Smooth muscle cell (in vitro differentiated cells): Measurements from ENCODE around the gene EPHA8. TPM values are rescaled to one million over a fixed set of nuclear protein-coding genes. Genes with fewer than 3 reads are reported as not detected.

Source experiments
- DNase-seq: peaks from one replicate; lab custom pipeline; 2025; ENCODE audit not compliant: unreplicated experiment; lab: John Stamatoyannopoulos, UW
- H2AFZ ChIP-seq: fragments of 200-600 bp; sonication (generic); 2 replicates; pipeline ENCODE4 v1.6.0; 2016; ENCODE audit warnings: antibody characterized with exemption, low read depth, mild to moderate bottlenecking
- H3F3A ChIP-seq: fragments of 200-600 bp; sonication (generic); 2 replicates; pipeline ENCODE4 v1.6.0; 2017; ENCODE audit warnings: antibody characterized with exemption, low read depth
- H3K27ac ChIP-seq: fragments of 200-600 bp; sonication (generic); 2 replicates; pipeline ENCODE4 v1.5.1; 2016; ENCODE audit warnings: low read depth, mild to moderate bottlenecking
- H3K27me3 ChIP-seq: fragments of 200-600 bp; sonication (generic); 2 replicates; pipeline ENCODE4 v1.6.1; 2016; ENCODE audit warnings: low read depth, mild to moderate bottlenecking
- H3K36me3 ChIP-seq: fragments of 200-600 bp; sonication (generic); 2 replicates; pipeline ENCODE4 v1.5.1; 2016; ENCODE audit warnings: low read depth
- H3K4me1 ChIP-seq: fragments of 200-600 bp; sonication (generic); 2 replicates; pipeline ENCODE4 v1.5.1; 2016; ENCODE audit warnings: low read depth
- H3K4me2 ChIP-seq: fragments of 200-600 bp; sonication (generic); 2 replicates; pipeline ENCODE4 v1.6.0; 2016; ENCODE audit warnings: mild to moderate bottlenecking
- H3K4me3 ChIP-seq: fragments of 200-600 bp; sonication (generic); 2 replicates; pipeline ENCODE4 v1.5.1; 2016; ENCODE audit warnings: mild to moderate bottlenecking
- H3K79me2 ChIP-seq: fragments of 200-600 bp; sonication (generic); 2 replicates; pipeline ENCODE4 v1.6.0; 2016; ENCODE audit warnings: low read depth, mild to moderate bottlenecking
- H3K9ac ChIP-seq: fragments of 200-600 bp; sonication (generic); 2 replicates; pipeline ENCODE4 v1.6.0; 2016; ENCODE audit warnings: low read depth
- H3K9me3 ChIP-seq: fragments of 200-600 bp; sonication (generic); replicated peaks from 2 replicates; pipeline ENCODE4 v1.5.1; 2016; ENCODE audit warnings: low read depth
- H4K20me1 ChIP-seq: fragments of 200-600 bp; sonication (generic); 2 replicates; pipeline ENCODE4 v1.6.0; 2016; ENCODE audit warnings: low read depth
- WGBS: methylation state at CpG from one replicate; pipeline ENCODE4 v1.1.7; 2016; ENCODE audit warnings: low lambda C conversion rate; 5-methylcytosine and 5-hydroxymethylcytosine counted together
- polyA plus RNA-seq: library from polyadenylated mRNA; unstranded; fragments of >200 nt; fragmentation: Nextera tagmentation; extraction: Ambion mirVana; gene quantifications from 2 replicates; pipeline ENCODE4 v1.2.1, GENCODE V29; 2016
- total RNA-seq: library from RNA; depleted of rRNA; stranded (reverse); fragments of >200 nt; gene quantifications from 2 replicates; pipeline ENCODE4 v1.2.3, GENCODE V29; 2014
- TF ChIP-seq, protein P1 (sequence below): fragments of 200-600 bp; sonication (generic); IDR thresholded peaks from 2 replicates; pipeline ENCODE4 v1.5.1; 2017; ENCODE audit warnings: borderline replicate concordance, mild to moderate bottlenecking, antibody characterized with exemption; ENCODE audit not compliant: insufficient read depth, poor library complexity, severe bottlenecking

EPHA8 gene
- total and polyA plus RNA-seq, 2 experiments from 2014 or later, result not detected

DNA sequence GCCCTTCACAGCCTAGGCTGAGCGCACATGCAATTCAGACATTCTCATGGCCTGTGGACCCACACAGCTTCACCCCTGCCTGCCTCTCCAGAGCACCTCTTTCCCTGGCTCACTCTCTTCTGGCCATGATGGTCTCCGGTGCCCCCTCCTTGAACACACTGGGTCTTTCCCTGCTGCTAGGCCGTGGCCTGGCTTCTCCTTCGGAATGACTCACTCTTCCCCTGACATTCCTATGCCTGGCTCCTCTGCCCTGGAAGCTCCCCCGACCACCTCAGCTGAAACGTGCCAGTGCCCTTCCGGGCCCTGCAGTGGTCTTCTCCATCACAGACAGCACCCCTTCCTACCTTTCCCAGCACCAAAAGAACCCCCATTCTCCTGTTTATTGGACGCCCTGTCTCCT lies 28.3 kb downstream of the EPHA8 start:
- Histone ChIP-seq H3K4me2 (no peak overlapping the region), H3K36me3 (no peaks in the 10 kb centered on the region), H3K27me3 (peaks cover 38% of the 10 kb centered on the region), H3K9me3 (no peaks in the 10 kb centered on the region), H3K79me2 (no peaks in the 10 kb centered on the region), H4K20me1 (no peaks in the 10 kb centered on the region), H3K4me3 (no peak overlapping the region), H3K9ac (no peak overlapping the region), H3K27ac (no peak overlapping the region), H3K4me1 (no peaks in the 10 kb centered on the region), H2AFZ (no peak overlapping the region), H3F3A (no peaks in the 10 kb centered on the region)
- DNase-seq, result no peak
- WGBS, result 66% methylated on average over 8 of the region's 8 CpGs
- TF ChIP-seq, protein P1, sequence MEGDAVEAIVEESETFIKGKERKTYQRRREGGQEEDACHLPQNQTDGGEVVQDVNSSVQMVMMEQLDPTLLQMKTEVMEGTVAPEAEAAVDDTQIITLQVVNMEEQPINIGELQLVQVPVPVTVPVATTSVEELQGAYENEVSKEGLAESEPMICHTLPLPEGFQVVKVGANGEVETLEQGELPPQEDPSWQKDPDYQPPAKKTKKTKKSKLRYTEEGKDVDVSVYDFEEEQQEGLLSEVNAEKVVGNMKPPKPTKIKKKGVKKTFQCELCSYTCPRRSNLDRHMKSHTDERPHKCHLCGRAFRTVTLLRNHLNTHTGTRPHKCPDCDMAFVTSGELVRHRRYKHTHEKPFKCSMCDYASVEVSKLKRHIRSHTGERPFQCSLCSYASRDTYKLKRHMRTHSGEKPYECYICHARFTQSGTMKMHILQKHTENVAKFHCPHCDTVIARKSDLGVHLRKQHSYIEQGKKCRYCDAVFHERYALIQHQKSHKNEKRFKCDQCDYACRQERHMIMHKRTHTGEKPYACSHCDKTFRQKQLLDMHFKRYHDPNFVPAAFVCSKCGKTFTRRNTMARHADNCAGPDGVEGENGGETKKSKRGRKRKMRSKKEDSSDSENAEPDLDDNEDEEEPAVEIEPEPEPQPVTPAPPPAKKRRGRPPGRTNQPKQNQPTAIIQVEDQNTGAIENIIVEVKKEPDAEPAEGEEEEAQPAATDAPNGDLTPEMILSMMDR, result no peak

DNA sequence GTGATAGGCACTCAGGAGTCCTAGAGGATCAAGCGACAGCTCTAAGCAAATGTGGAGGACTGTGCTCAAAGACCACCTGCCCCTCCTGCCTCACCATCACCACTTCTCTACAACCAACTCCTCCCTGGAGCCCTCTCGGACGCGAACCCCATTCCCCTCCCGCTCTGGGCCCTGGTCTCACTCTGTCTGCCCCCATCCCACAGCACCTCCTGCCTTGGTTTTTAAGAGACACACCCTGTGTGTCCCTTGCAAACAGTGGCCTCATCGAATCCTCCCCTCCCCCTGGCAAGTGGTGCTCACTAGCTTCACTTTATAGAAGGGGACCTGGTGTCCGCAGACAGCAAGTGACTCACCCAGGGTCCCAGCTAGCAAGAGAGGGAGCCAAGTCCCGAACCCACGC lies 28.8 kb downstream of the EPHA8 start:
- Histone ChIP-seq H3K27ac (no peak overlapping the region), H3K27me3 (peaks cover 38% of the 10 kb centered on the region)
- 81% methylated on average over 9 of the region's 9 CpGs for WGBS

DNA sequence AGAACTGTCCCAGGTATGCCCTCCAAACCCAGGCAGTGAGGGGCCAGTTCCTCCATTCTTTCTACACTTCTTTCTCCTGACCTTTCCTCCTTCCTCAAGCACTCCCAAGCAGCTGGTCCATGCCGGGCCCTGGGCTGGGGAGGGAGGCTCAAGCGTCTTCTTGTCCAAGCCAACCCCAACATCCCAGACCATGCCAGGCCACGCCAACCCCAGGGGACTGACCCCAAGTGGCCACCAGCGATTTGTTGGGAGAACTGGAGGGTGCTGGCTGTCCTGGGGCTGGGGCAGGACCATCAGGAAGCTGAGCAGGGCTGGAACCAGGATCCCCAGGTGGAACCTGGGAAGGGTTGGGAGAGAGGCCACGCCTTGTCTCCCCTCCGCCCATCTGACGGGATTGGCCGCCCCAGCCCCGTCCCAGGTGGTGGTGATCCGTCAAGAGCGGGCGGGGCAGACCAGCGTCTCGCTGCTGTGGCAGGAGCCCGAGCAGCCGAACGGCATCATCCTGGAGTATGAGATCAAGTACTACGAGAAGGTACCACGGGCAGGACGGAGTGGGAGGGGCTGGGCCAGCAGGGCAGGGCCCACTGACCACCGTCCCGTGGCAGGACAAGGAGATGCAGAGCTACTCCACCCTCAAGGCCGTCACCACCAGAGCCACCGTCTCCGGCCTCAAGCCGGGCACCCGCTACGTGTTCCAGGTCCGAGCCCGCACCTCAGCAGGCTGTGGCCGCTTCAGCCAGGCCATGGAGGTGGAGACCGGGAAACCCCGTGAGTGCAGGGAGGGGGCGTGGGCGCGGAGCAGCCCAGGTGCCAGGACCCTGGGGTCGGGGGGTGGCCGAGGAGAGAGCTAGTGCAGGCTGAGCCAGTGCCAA lies 29.9 kb downstream of the EPHA8 start:
- no peak overlapping the region for H3K27ac ChIP-seq
- H3K9ac ChIP-seq, result no peak overlapping the region
- no peaks in the 10 kb centered on the region for H3K79me2 ChIP-seq
- peaks cover 38% of the 10 kb centered on the region for H3K27me3 ChIP-seq
- no peak overlapping the region for H2AFZ ChIP-seq
- TF ChIP-seq, protein P1, result no peak
- no peaks in the 10 kb centered on the region for H3K9me3 ChIP-seq
- H3K4me3 ChIP-seq, result no peak overlapping the region
- no peak for DNase-seq
- H3K36me3 ChIP-seq, result no peaks in the 10 kb centered on the region
- no peaks in the 10 kb centered on the region for H3K4me1 ChIP-seq
- H3F3A ChIP-seq, result no peaks in the 10 kb centered on the region
- 76% methylated on average over 30 of the region's 38 CpGs for WGBS
- no peaks in the 10 kb centered on the region for H4K20me1 ChIP-seq
- H3K4me2 ChIP-seq, result no peak overlapping the region

More for the DNA sequence above, 28.8 kb downstream of the EPHA8 start:
- no peak overlapping the region for H3K9ac ChIP-seq
- no peaks in the 10 kb centered on the region for H4K20me1 ChIP-seq
- no peak for DNase-seq
- no peaks in the 10 kb centered on the region for H3F3A ChIP-seq
- H3K36me3 ChIP-seq, result no peaks in the 10 kb centered on the region
- no peaks in the 10 kb centered on the region for H3K79me2 ChIP-seq
- H3K4me2 ChIP-seq, result no peak overlapping the region
- H3K9me3 ChIP-seq, result no peaks in the 10 kb centered on the region
- H2AFZ ChIP-seq, result no peak overlapping the region
- no peak overlapping the region for H3K4me3 ChIP-seq
- TF ChIP-seq, protein P1, result no peak
- no peaks in the 10 kb centered on the region for H3K4me1 ChIP-seq
